Measurements from ENCODE around the gene MMEL1.

The MMEL1 gene

DNA sequence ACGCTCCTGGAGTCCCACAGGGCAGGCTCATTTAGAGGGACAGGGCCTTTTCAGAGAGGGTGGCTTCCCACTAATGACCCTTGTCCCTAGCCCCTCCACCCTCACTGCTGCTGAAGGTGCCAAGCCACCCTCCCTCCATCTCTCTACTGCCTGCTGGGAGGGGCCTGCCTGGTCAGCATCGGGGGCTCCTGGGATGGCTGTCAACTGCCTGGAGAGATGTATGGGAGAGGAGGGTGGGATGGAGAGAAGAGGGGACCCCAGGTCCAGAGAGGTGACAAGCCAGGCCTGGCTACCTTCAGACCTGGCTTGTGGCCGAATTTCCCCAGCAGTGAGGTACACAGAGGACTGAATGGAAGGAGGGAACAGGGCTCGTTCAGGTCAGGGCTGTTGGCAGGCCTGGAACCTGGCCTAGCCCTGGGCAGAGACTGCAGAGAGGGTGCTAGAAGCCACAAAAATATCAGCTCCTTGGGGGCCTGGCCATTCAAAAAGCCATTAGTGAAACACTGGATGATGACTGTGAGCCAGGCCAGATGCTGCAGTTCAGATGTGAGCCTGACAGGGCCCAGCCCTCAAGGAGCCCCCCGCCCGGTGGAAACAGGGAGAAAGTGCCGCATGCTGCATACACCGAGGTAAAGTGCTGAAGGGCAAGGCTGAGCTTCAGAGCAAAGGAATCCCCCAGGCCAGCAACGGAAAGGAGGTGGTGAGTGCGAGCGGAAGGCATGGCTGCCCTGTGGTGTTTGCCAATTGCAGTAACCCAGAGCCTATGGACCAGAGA, 20.0 kb downstream of the MMEL1 start:
- Histone ChIP-seq H4K8ac (ENCODE audit: low read depth, low read length) (no peak overlapping the region), H3K27me3 (ENCODE audit: control insufficient read depth in 3 of 3, insufficient read depth in 3 of 3, low read depth in 1 of 3, low read length in 3 of 3) (peaks cover 0 to 18% (median 2%) of the 10 kb centered on the region in 3 experiments), H2BK120ac (ENCODE audit: low read depth, low read length) (no peak overlapping the region), H3K9me3 (replicated peaks in 1 of 2; ENCODE audit: control insufficient read depth in 2 of 2, insufficient read depth in 1 of 2, low read depth in 1 of 2, low read length in 2 of 2) (peaks cover 0 to 6% of the 10 kb centered on the region in 2 donors), H3K27ac (replicated peaks; ENCODE audit: low read length) (no peak overlapping the region), H2BK15ac (ENCODE audit: low read length) (peak overlapping the region; percentile 30), H3K9ac (ENCODE audit: low read depth, low read length, poor library complexity) (no peak overlapping the region), H3K36me3 (replicated peaks in 1 of 2; ENCODE audit: control insufficient read depth in 2 of 2, insufficient read depth in 2 of 2, low read length in 2 of 2) (no peaks in the 10 kb centered on the region), H3K4ac (ENCODE audit: low read length) (no peak overlapping the region), H4K91ac (ENCODE audit: low read depth, low read length, poor library complexity) (no peak overlapping the region), H3K4me1 (ENCODE audit: control insufficient read depth in 2 of 2, insufficient read depth in 1 of 2, low read depth in 1 of 2, low read length in 2 of 2) (peaks cover under 1 to 7% of the 10 kb centered on the region in 2 donors), H3K23ac (ENCODE audit: low read depth, low read length, poor library complexity) (no peak overlapping the region), H3K18ac (ENCODE audit: low read length) (peak overlapping the region; percentile 19), H3K14ac (ENCODE audit: low read length) (no peak overlapping the region), H2AFZ (ENCODE audit: low read length) (no peak overlapping the region), H2BK5ac (ENCODE audit: low read length) (no peak overlapping the region), H3K79me1 (ENCODE audit: low read depth, low read length) (no peaks in the 10 kb centered on the region), H2AK5ac (ENCODE audit: low read depth, low read length) (peak overlapping the region; percentile 12), H2BK12ac (ENCODE audit: low read length) (no peak overlapping the region), H3K4me3 (ENCODE audit: low read length in 2 of 2) (no peak overlapping the region), H3K4me2 (ENCODE audit: insufficient read depth, low read length, poor library complexity, severe bottlenecking) (no peak overlapping the region)
- WGBS, 2 donors (ENCODE audit: extremely low coverage in 2 of 2, insufficient read length in 2 of 2, insufficient replicate concordance in 1 of 2), result no CpG with 5 or more reads among the region's 11 CpGs
- DNase-seq (ENCODE audit: low spot score), result no peak

DNA sequence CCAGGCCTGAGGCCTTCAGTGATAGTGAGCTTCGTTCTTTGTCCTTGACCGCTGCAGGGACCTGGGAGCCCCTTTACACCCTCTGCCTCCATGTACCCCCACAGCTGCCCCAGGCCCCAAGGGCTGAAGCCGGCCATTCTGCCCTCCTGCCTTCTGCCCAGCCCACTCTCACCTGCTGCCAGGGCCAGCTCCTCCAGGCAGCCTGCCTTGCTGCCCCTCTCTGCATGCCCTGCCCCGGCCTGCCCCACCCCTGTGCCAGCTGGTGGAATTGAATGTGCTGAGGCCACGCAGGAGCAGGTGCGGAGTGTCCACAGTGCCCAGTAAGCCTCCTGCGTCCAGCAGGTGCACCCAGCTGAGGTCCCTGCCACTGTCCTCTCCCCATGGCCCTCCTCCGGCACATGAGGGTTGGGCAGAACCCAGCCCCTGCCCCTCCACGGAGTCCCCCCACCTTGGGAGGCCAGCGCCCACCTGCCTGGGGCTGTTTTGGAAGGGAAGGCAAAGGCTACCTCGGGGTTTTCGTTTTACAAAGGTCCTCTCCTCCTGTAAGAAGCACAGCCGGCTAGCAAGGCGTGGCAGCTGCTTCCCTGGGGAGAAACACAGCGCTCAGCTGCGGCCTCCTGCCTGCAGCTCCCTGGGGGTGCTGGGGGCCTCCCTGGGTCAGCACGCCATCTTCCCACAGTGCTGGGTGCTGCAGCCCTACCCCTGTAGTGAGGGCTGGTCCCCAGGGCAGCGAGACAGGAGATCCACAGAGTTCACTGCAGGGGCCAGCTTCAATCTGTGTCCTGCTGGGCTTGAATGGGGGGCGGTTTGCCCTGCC, 21.0 kb downstream of the MMEL1 start:
- Histone ChIP-seq H3K9ac (ENCODE audit: low read depth, low read length, poor library complexity) (peak overlapping the region; percentile 56), H2BK15ac (ENCODE audit: low read length) (peak overlapping the region; percentile 52), H2AFZ (ENCODE audit: low read length) (no peak overlapping the region), H3K4me2 (ENCODE audit: insufficient read depth, low read length, poor library complexity, severe bottlenecking) (no peak overlapping the region), H3K4me3 (ENCODE audit: low read length in 2 of 2) (no peak overlapping the region), H3K79me1 (ENCODE audit: low read depth, low read length) (no peaks in the 10 kb centered on the region), H2BK12ac (ENCODE audit: low read length) (no peak overlapping the region), H4K8ac (ENCODE audit: low read depth, low read length) (no peak overlapping the region), H2AK5ac (ENCODE audit: low read depth, low read length) (peak overlapping the region; percentile 94), H3K9me3 (replicated peaks in 1 of 2; ENCODE audit: control insufficient read depth in 2 of 2, insufficient read depth in 1 of 2, low read depth in 1 of 2, low read length in 2 of 2) (peaks cover 0 to 6% of the 10 kb centered on the region in 2 donors), H3K36me3 (replicated peaks in 1 of 2; ENCODE audit: control insufficient read depth in 2 of 2, insufficient read depth in 2 of 2, low read length in 2 of 2) (no peaks in the 10 kb centered on the region), H2BK120ac (ENCODE audit: low read depth, low read length) (no peak overlapping the region), H3K27ac (replicated peaks; ENCODE audit: low read length) (no peak overlapping the region), H3K4me1 (ENCODE audit: control insufficient read depth in 2 of 2, insufficient read depth in 1 of 2, low read depth in 1 of 2, low read length in 2 of 2) (peaks cover 0 to 8% of the 10 kb centered on the region in 2 donors), H2BK5ac (ENCODE audit: low read length) (no peak overlapping the region), H3K18ac (ENCODE audit: low read length) (peak overlapping the region; percentile 92), H3K14ac (ENCODE audit: low read length) (no peak overlapping the region), H4K91ac (ENCODE audit: low read depth, low read length, poor library complexity) (no peak overlapping the region), H3K23ac (ENCODE audit: low read depth, low read length, poor library complexity) (no peak overlapping the region), H3K4ac (ENCODE audit: low read length) (no peak overlapping the region), H3K27me3 (ENCODE audit: control insufficient read depth in 3 of 3, insufficient read depth in 3 of 3, low read depth in 1 of 3, low read length in 3 of 3) (peaks cover 0 to 21% (median 2%) of the 10 kb centered on the region in 3 experiments)
- WGBS, 2 donors (ENCODE audit: extremely low coverage in 2 of 2, insufficient read length in 2 of 2, insufficient replicate concordance in 1 of 2), result no CpG with 5 or more reads among the region's 19 CpGs
- DNase-seq (ENCODE audit: low spot score), result no peak

DNA sequence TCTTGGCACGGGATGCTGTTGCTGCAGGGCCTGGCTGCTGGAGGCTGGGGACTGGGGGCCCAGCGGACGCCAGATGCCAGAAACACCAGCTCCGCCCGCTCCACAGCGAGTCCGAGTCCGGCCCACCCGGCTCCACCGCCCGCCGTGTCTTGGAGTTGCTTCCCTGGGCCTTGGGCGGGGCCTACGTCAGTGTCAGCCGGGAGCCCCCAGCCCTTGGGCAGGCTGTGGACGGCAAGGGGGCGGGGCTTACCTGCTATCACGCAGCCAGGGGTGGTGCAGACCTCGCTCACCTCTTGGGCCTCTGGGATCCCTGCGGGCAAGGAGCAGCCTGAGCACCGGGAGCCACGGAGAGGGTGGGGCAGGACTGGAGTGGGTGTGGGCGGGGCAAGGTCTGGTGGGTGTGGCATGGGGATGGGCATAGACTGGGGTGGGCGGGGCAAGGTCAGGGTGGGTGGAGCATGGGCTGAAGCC, 21.8 kb downstream of the MMEL1 start:
- no peak overlapping the region for H2BK120ac ChIP-seq (ENCODE audit: low read depth, low read length)
- H4K91ac ChIP-seq (ENCODE audit: low read depth, low read length, poor library complexity), result no peak overlapping the region
- H3K18ac ChIP-seq (ENCODE audit: low read length), result peak overlapping the region; percentile 82
- H3K4me3 ChIP-seq (ENCODE audit: low read length in 2 of 2), result no peak overlapping the region
- no peak overlapping the region for H2BK12ac ChIP-seq (ENCODE audit: low read length)
- no peak overlapping the region for H2AFZ ChIP-seq (ENCODE audit: low read length)
- H3K14ac ChIP-seq (ENCODE audit: low read length), result no peak overlapping the region
- peak overlapping the region; percentile 95 for H3K23ac ChIP-seq (ENCODE audit: low read depth, low read length, poor library complexity)
- H3K9me3 ChIP-seq (replicated peaks in 1 of 2; ENCODE audit: control insufficient read depth in 2 of 2, insufficient read depth in 1 of 2, low read depth in 1 of 2, low read length in 2 of 2), result peaks cover 0 to 3% of the 10 kb centered on the region in 2 donors
- H3K79me1 ChIP-seq (ENCODE audit: low read depth, low read length), result no peaks in the 10 kb centered on the region
- peak overlapping the region; percentile 28 for H3K4me2 ChIP-seq (ENCODE audit: insufficient read depth, low read length, poor library complexity, severe bottlenecking)
- H3K27me3 ChIP-seq (ENCODE audit: control insufficient read depth in 3 of 3, insufficient read depth in 3 of 3, low read depth in 1 of 3, low read length in 3 of 3), result peaks cover 0 to 21% (median 2%) of the 10 kb centered on the region in 3 experiments
- H2BK5ac ChIP-seq (ENCODE audit: low read length), result no peak overlapping the region
- H4K8ac ChIP-seq (ENCODE audit: low read depth, low read length), result no peak overlapping the region
- no CpG with 5 or more reads among the region's 24 CpGs for WGBS, 2 donors (ENCODE audit: extremely low coverage in 2 of 2, insufficient read length in 2 of 2, insufficient replicate concordance in 1 of 2)
- peak; percentile 53 for DNase-seq (ENCODE audit: low spot score)
- H3K4me1 ChIP-seq (ENCODE audit: control insufficient read depth in 2 of 2, insufficient read depth in 1 of 2, low read depth in 1 of 2, low read length in 2 of 2), result peaks cover 0 to 9% of the 10 kb centered on the region in 2 donors
- H3K4ac ChIP-seq (ENCODE audit: low read length), result no peak overlapping the region
- peak overlapping the region; percentile 52 for H2BK15ac ChIP-seq (ENCODE audit: low read length)
- no peak overlapping the region for H3K27ac ChIP-seq (replicated peaks; ENCODE audit: low read length)
- peak overlapping the region; percentile 94 for H2AK5ac ChIP-seq (ENCODE audit: low read depth, low read length)
- no peaks in the 10 kb centered on the region for H3K36me3 ChIP-seq (replicated peaks in 1 of 2; ENCODE audit: control insufficient read depth in 2 of 2, insufficient read depth in 2 of 2, low read length in 2 of 2)
- no peak overlapping the region for H3K9ac ChIP-seq (ENCODE audit: low read depth, low read length, poor library complexity)

Measured in neuronal stem cell (in vitro differentiated cells).